HEK293 (cell line): ENCODE results near the gene TKTL2.

Experiments used
- CTCF ChIA-PET: fragments of 350-600 bp; formaldehyde crosslinking; extraction: SDS; loops from one replicate; lab custom pipeline; 2021; ENCODE audit warnings: antibody characterized with exemption; lab: Yijun Ruan, JAX
- POLR2A ChIA-PET: fragments of 300-600 bp; formaldehyde crosslinking; extraction: SDS; loops from one replicate; lab custom pipeline; 2020; ENCODE audit warnings: antibody characterized with exemption, inconsistent platforms; lab: Yijun Ruan, JAX
- H3K27ac ChIP-seq: fragments of 200-500 bp; sonication (Bioruptor generic); 2 replicates; pipeline ENCODE4 v1.5.1; 2014; ENCODE audit warnings: low read depth, low read length, control low read depth, inconsistent platforms; ENCODE audit errors: extremely low read depth
- H3K36me3 ChIP-seq, 2 experiments: fragments of 200-500 bp in 1 of 2; sonication (Bioruptor generic) in 1 of 2; 1 replicate in 1 of 2; 2 replicates in 1 of 2; pipeline ENCODE4 v1.5.1; 2014 to 2017; ENCODE audit warnings: inconsistent platforms in 2 of 2, low read length in 2 of 2; ENCODE audit not compliant: control insufficient read depth in 2 of 2, insufficient read depth in 1 of 2
- H3K4me1 ChIP-seq: fragments of 200-500 bp; sonication (Bioruptor generic); 2 replicates; pipeline ENCODE4 v1.5.1; 2014; ENCODE audit warnings: mild to moderate bottlenecking, low read length, inconsistent platforms; ENCODE audit not compliant: control insufficient read depth, insufficient read depth
- H3K4me3 ChIP-seq: 2 replicates; pipeline ENCODE4 v1.5.1; 2011; ENCODE audit warnings: low read depth, mild to moderate bottlenecking, control low read depth, low read length, moderate library complexity
- H3K9me3 ChIP-seq: fragments of 200-500 bp; sonication (Bioruptor generic); 2 replicates; pipeline ENCODE4 v1.5.1; 2014; ENCODE audit warnings: low read depth, low read length, inconsistent platforms; ENCODE audit not compliant: control insufficient read depth, insufficient read depth
- GFI1B ChIP-seq: fragments of 450-650 bp; formaldehyde crosslinking; IDR thresholded peaks from 2 replicates; pipeline ENCODE4 v1.5.1; 2016; ENCODE audit warnings: missing biosample characterization, missing genetic modification characterization
- KLF16 ChIP-seq: fragments of 450-650 bp; formaldehyde crosslinking; IDR thresholded peaks from 2 replicates; pipeline ENCODE4 v1.5.1; 2017; ENCODE audit warnings: missing biosample characterization, missing genetic modification characterization
- KLF8 ChIP-seq: fragments of 450-650 bp; formaldehyde crosslinking; IDR thresholded peaks from 2 replicates; pipeline ENCODE4 v1.5.1; 2016; ENCODE audit warnings: missing biosample characterization, missing genetic modification characterization
- OSR2 ChIP-seq: fragments of 450-650 bp; formaldehyde crosslinking; IDR thresholded peaks from 2 replicates; pipeline ENCODE4 v1.5.1; 2016; ENCODE audit warnings: missing biosample characterization, missing genetic modification characterization
- SCRT2 ChIP-seq: fragments of 450-650 bp; formaldehyde crosslinking; IDR thresholded peaks from 2 replicates; pipeline ENCODE4 v1.5.1; 2016; ENCODE audit warnings: missing biosample characterization, missing genetic modification characterization
- WT1 ChIP-seq: fragments of 450-650 bp; formaldehyde crosslinking; IDR thresholded peaks from 2 replicates; pipeline ENCODE4 v1.5.1; 2016; ENCODE audit warnings: missing biosample characterization, missing genetic modification characterization
- ZBTB20 ChIP-seq: fragments of 450-650 bp; formaldehyde crosslinking; IDR thresholded peaks from 2 replicates; pipeline ENCODE4 v1.5.1; 2016; ENCODE audit warnings: missing biosample characterization, missing genetic modification characterization
- ZBTB21 ChIP-seq: fragments of 450-650 bp; formaldehyde crosslinking; IDR thresholded peaks from 2 replicates; pipeline ENCODE4 v1.5.1; 2017; ENCODE audit warnings: missing biosample characterization, missing genetic modification characterization
- ZBTB6 ChIP-seq: fragments of 450-650 bp; formaldehyde crosslinking; IDR thresholded peaks from 2 replicates; pipeline ENCODE4 v1.5.1; 2017; ENCODE audit warnings: missing biosample characterization, missing genetic modification characterization
- ZFP69B ChIP-seq: fragments of 450-650 bp; formaldehyde crosslinking; IDR thresholded peaks from 2 replicates; pipeline ENCODE4 v1.5.1; 2016; ENCODE audit warnings: missing biosample characterization, missing genetic modification characterization
- ZNF138 ChIP-seq: fragments of 450-650 bp; formaldehyde crosslinking; IDR thresholded peaks from 2 replicates; pipeline ENCODE4 v1.5.1; 2016; ENCODE audit warnings: missing biosample characterization, missing genetic modification characterization, borderline replicate concordance
- ZNF155 ChIP-seq: fragments of 450-650 bp; formaldehyde crosslinking; IDR thresholded peaks from 2 replicates; pipeline ENCODE4 v1.5.1; 2016; ENCODE audit warnings: missing biosample characterization, missing genetic modification characterization
- ZNF184 ChIP-seq: fragments of 450-650 bp; IDR thresholded peaks from 2 replicates; pipeline ENCODE4 v1.5.1; 2018; ENCODE audit warnings: missing biosample characterization, mild to moderate bottlenecking, missing genetic modification characterization
- ZNF214 ChIP-seq: fragments of 450-650 bp; formaldehyde crosslinking; IDR thresholded peaks from 2 replicates; pipeline ENCODE4 v1.5.1; 2017; ENCODE audit warnings: missing biosample characterization, mild to moderate bottlenecking, missing genetic modification characterization, borderline replicate concordance
- ZNF280C ChIP-seq: fragments of 450-650 bp; formaldehyde crosslinking; IDR thresholded peaks from 2 replicates; pipeline ENCODE4 v1.5.1; 2016; ENCODE audit warnings: missing biosample characterization, missing genetic modification characterization
- ZNF302 ChIP-seq: fragments of 450-650 bp; formaldehyde crosslinking; IDR thresholded peaks from 2 replicates; pipeline ENCODE4 v1.5.1; 2016; ENCODE audit warnings: missing biosample characterization, missing genetic modification characterization, low read depth
- ZNF354C ChIP-seq: fragments of 450-650 bp; formaldehyde crosslinking; IDR thresholded peaks from 2 replicates; pipeline ENCODE4 v1.5.1; 2016; ENCODE audit warnings: missing biosample characterization, missing genetic modification characterization, low read depth, borderline replicate concordance
- ZNF391 ChIP-seq: fragments of 450-650 bp; formaldehyde crosslinking; IDR thresholded peaks from 2 replicates; pipeline ENCODE4 v1.5.1; 2016; ENCODE audit warnings: low read depth, missing biosample characterization, missing genetic modification characterization, borderline replicate concordance
- ZNF423 ChIP-seq: fragments of 450-650 bp; formaldehyde crosslinking; IDR thresholded peaks from 2 replicates; pipeline ENCODE4 v1.5.1; 2016; ENCODE audit warnings: missing biosample characterization, missing genetic modification characterization
- ZNF426 ChIP-seq: fragments of 450-650 bp; formaldehyde crosslinking; IDR thresholded peaks from 2 replicates; pipeline ENCODE4 v1.5.1; 2017; ENCODE audit warnings: missing biosample characterization, missing genetic modification characterization, mild to moderate bottlenecking, inconsistent platforms, moderate library complexity
- ZNF449 ChIP-seq: fragments of 450-650 bp; formaldehyde crosslinking; IDR thresholded peaks from 2 replicates; pipeline ENCODE4 v1.5.1; 2017; ENCODE audit warnings: missing biosample characterization, mild to moderate bottlenecking, missing genetic modification characterization, moderate library complexity
- ZNF473 ChIP-seq: fragments of 450-650 bp; formaldehyde crosslinking; IDR thresholded peaks from 2 replicates; pipeline ENCODE4 v1.5.1; 2017; ENCODE audit warnings: missing biosample characterization, missing genetic modification characterization
- ZNF558 ChIP-seq: fragments of 450-650 bp; formaldehyde crosslinking; IDR thresholded peaks from 2 replicates; pipeline ENCODE4 v1.5.1; 2016; ENCODE audit warnings: missing biosample characterization, missing genetic modification characterization
- ZNF561 ChIP-seq: fragments of 450-650 bp; IDR thresholded peaks from 2 replicates; pipeline ENCODE4 v1.5.1; 2018; ENCODE audit warnings: missing biosample characterization, missing genetic modification characterization, borderline replicate concordance
- ZNF645 ChIP-seq: fragments of 450-650 bp; formaldehyde crosslinking; IDR thresholded peaks from 2 replicates; pipeline ENCODE4; 2016; ENCODE audit warnings: missing biosample characterization, missing genetic modification characterization
- ZNF654 ChIP-seq: fragments of 450-650 bp; formaldehyde crosslinking; IDR thresholded peaks from 2 replicates; pipeline ENCODE4 v1.5.1; 2016; ENCODE audit warnings: low read depth, missing biosample characterization, missing genetic modification characterization
- ZNF677 ChIP-seq: fragments of 450-650 bp; IDR thresholded peaks from 2 replicates; pipeline ENCODE4 v1.5.0; 2018; ENCODE audit warnings: missing biosample characterization, mild to moderate bottlenecking, missing genetic modification characterization, moderate library complexity
- ZNF707 ChIP-seq: fragments of 450-650 bp; formaldehyde crosslinking; IDR thresholded peaks from 2 replicates; pipeline ENCODE4 v1.5.1; 2016; ENCODE audit warnings: missing biosample characterization, missing genetic modification characterization
- ZNF791 ChIP-seq: fragments of 450-650 bp; formaldehyde crosslinking; IDR thresholded peaks from 2 replicates; pipeline ENCODE4 v1.5.1; 2016; ENCODE audit warnings: missing biosample characterization, missing genetic modification characterization
- ZNF792 ChIP-seq: fragments of 450-650 bp; formaldehyde crosslinking; IDR thresholded peaks from 2 replicates; pipeline ENCODE4 v1.5.1; 2016; ENCODE audit warnings: missing biosample characterization, missing genetic modification characterization
- TF ChIP-seq, protein P1 (sequence below): fragments of 450-650 bp; formaldehyde crosslinking; IDR thresholded peaks from 2 replicates; pipeline ENCODE4 v1.5.1; 2016; ENCODE audit warnings: missing biosample characterization, missing genetic modification characterization

The TKTL2 gene

GRCh38 chr4:163485589-163485988, 12.0 kb upstream of the TKTL2 start:
- no peak overlapping the region for H3K27ac ChIP-seq
- no peak overlapping the region for H3K4me3 ChIP-seq
- ChIA-PET CTCF (interaction anchor here (0.8 to 3.4 kb wide), 5 partner anchors 17 to 68 kb away, joined by 3 to 43 read pairs (median 3); no protein-coding TSS in a partner anchor), POLR2A (interaction anchor here (1.4 kb wide), 1 partner anchor 9 kb away, joined by 8 read pairs; the partner anchor contains the start of gene TMA16)
- H3K4me1 ChIP-seq, result no peaks in the 10 kb centered on the region
- TF ChIP-seq ZBTB20 (tag by site-specific recombination), result no peak
- no peak for TF ChIP-seq ZFP69B (tag by site-specific recombination)
- TF ChIP-seq SCRT2 (tag by site-specific recombination), result no peak
- no peak for TF ChIP-seq ZNF138 (tag by site-specific recombination)
- no peak for TF ChIP-seq ZNF155 (tag by site-specific recombination)
- no peak for TF ChIP-seq KLF16 (tag by site-specific recombination)
- TF ChIP-seq ZNF280C, result no peak
- no peak for TF ChIP-seq ZNF558
- no peak for TF ChIP-seq ZNF391 (tag by site-specific recombination)
- TF ChIP-seq ZNF184 (tag by site-specific recombination), result no peak
- no peak for TF ChIP-seq ZNF792 (tag by site-specific recombination)
- no peak for TF ChIP-seq ZNF354C
- no peak for TF ChIP-seq ZNF473
- TF ChIP-seq ZNF214, result no peak
- TF ChIP-seq ZNF707, result no peak
- no peak for TF ChIP-seq ZBTB6 (tag by site-specific recombination)
- TF ChIP-seq ZNF677, result no peak
- no peak for TF ChIP-seq ZNF561 (tag by site-specific recombination)
- no peaks in the 10 kb centered on the region for H3K9me3 ChIP-seq
- no peaks in the 10 kb centered on the region for H3K36me3 ChIP-seq

DNA sequence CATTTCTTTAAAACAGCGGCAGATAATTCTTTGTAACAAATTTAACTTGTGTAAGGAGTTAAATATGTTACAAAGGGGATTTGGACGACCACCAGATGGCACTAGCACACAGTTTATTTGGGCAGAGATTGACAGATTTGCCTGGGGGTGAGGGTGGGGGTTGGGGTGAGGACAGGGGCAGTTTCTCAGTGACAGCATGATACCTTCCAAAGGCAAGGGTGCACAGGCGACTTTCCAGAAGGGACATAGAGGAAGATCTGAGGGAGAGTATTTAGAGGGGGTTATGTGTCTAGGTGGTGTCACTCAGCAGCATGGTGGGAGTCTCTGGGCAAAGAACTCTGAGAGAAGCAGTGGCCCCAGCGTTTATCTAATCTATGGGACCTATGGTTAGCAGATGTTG, 11.4 kb upstream of the TKTL2 start:
- Histone ChIP-seq H3K27ac (no peak overlapping the region), H3K36me3 (no peaks in the 10 kb centered on the region), H3K4me1 (no peaks in the 10 kb centered on the region), H3K9me3 (no peaks in the 10 kb centered on the region), H3K4me3 (no peak overlapping the region)
- CTCF ChIA-PET, result interaction anchor here (1.0 to 3.4 kb wide), 3 partner anchors 14 to 64 kb away, joined by 4 to 43 read pairs (median 6); no protein-coding TSS in a partner anchor
- POLR2A ChIA-PET, result interaction anchor here (1.4 kb wide), 1 partner anchor 9 kb away, joined by 8 read pairs; the partner anchor contains the start of gene TMA16
- no peak for TF ChIP-seq ZNF449 (tag by site-specific recombination)
- no peak for TF ChIP-seq ZNF423
- no peak for TF ChIP-seq ZBTB21 (tag by site-specific recombination)
- 0 out of 2 replicates have a peak, but pooled peaks have one; percentile 21 for TF ChIP-seq GFI1B (tag by site-specific recombination)
- TF ChIP-seq ZNF184 (tag by site-specific recombination), result no peak
- no peak for TF ChIP-seq ZNF302
- no peak for TF ChIP-seq OSR2 (tag by site-specific recombination)
- no peak for TF ChIP-seq ZNF645 (tag by site-specific recombination)
- TF ChIP-seq, protein P1, sequence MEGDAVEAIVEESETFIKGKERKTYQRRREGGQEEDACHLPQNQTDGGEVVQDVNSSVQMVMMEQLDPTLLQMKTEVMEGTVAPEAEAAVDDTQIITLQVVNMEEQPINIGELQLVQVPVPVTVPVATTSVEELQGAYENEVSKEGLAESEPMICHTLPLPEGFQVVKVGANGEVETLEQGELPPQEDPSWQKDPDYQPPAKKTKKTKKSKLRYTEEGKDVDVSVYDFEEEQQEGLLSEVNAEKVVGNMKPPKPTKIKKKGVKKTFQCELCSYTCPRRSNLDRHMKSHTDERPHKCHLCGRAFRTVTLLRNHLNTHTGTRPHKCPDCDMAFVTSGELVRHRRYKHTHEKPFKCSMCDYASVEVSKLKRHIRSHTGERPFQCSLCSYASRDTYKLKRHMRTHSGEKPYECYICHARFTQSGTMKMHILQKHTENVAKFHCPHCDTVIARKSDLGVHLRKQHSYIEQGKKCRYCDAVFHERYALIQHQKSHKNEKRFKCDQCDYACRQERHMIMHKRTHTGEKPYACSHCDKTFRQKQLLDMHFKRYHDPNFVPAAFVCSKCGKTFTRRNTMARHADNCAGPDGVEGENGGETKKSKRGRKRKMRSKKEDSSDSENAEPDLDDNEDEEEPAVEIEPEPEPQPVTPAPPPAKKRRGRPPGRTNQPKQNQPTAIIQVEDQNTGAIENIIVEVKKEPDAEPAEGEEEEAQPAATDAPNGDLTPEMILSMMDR (tag by site-specific recombination), result peak; percentile 24; the same call in 1 of the 2 replicates
- TF ChIP-seq ZNF654 (tag by site-specific recombination), result peak; percentile 60
- no peak for TF ChIP-seq ZNF791 (tag by site-specific recombination)
- no peak for TF ChIP-seq KLF8 (tag by site-specific recombination)
- no peak for TF ChIP-seq WT1 (tag by site-specific recombination)
- TF ChIP-seq ZNF426, result no peak
